Measurements from ENCODE around the gene THAP2.
A peak's percentile ranks its signal among the peaks of the same experiment; 100 is the strongest.

THAP2 gene

DNA sequence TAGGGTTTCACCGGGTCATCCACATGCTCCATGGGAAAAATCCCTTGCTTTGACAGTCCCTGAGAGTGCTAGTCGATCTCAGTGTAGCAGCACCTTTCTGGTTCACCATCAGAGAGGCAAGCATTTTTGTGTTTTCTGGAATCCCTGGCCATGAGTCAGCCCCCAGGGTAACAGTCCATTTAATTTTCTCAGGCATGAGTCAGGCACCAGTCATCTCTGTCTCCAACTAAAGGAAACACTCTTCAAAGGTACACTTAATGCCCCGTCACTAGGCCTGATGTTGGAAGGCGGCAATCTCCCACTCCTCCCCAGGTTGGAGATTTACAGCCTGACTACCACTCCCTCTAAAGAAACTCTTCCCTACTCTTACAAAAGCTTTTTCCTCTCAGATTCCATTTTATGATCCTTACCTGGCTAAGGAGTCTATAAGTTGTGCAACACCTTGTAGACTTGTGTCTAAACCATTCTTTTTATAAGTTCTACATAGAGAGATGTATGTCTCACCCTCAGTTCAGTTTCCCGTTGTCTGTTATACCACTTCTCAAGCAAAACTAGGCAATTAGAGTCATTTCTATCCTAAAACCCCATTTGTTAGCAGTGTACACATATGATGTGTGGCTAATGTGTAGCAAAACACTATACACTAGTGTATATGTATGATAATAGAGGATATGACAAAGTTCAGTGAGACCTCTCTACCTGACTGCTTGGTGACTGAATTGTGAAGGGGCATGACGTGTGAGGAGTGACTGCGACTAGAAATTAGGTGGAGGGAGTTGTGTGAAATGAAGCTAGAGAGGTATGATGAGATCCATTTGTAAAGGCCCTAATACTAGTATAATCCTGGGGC, 46.4 kb downstream of the THAP2 start:
- DNase-seq (ENCODE audit: low read depth): peak; percentile 98
- no peak overlapping the region for H3K4me3 ChIP-seq (ENCODE audit: low read length)
- TF ChIP-seq, protein P1, sequence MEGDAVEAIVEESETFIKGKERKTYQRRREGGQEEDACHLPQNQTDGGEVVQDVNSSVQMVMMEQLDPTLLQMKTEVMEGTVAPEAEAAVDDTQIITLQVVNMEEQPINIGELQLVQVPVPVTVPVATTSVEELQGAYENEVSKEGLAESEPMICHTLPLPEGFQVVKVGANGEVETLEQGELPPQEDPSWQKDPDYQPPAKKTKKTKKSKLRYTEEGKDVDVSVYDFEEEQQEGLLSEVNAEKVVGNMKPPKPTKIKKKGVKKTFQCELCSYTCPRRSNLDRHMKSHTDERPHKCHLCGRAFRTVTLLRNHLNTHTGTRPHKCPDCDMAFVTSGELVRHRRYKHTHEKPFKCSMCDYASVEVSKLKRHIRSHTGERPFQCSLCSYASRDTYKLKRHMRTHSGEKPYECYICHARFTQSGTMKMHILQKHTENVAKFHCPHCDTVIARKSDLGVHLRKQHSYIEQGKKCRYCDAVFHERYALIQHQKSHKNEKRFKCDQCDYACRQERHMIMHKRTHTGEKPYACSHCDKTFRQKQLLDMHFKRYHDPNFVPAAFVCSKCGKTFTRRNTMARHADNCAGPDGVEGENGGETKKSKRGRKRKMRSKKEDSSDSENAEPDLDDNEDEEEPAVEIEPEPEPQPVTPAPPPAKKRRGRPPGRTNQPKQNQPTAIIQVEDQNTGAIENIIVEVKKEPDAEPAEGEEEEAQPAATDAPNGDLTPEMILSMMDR (IDR thresholded peaks at IDR 0.05; ENCODE audit: insufficient read depth, low read depth, low read length, missing control alignments): no peak

DNA sequence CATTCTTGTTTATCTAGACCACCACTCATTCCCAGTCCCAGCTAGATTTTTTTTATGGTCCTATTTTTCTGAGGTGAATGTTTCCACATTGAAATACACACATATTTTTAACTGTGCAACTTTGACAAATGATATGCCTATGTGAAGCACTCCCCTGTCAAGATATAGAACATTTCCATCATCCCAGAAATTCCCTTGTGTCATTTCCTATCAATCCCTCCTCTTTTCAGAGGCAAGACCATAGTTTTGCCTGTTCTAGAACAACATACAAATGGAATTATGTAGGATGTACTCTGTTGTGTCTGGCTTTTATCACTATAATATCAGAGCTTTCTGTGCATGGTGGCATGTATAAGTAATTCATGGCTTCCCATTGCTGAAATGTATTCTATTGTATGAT, 54.5 kb downstream of the THAP2 start:
- TF ChIP-seq, protein P1 (IDR thresholded peaks at IDR 0.05; ENCODE audit: insufficient read depth, low read depth, low read length, missing control alignments): no peak
- DNase-seq (ENCODE audit: low read depth): no peak
- no peak overlapping the region for H3K4me3 ChIP-seq (ENCODE audit: low read length)

DNA sequence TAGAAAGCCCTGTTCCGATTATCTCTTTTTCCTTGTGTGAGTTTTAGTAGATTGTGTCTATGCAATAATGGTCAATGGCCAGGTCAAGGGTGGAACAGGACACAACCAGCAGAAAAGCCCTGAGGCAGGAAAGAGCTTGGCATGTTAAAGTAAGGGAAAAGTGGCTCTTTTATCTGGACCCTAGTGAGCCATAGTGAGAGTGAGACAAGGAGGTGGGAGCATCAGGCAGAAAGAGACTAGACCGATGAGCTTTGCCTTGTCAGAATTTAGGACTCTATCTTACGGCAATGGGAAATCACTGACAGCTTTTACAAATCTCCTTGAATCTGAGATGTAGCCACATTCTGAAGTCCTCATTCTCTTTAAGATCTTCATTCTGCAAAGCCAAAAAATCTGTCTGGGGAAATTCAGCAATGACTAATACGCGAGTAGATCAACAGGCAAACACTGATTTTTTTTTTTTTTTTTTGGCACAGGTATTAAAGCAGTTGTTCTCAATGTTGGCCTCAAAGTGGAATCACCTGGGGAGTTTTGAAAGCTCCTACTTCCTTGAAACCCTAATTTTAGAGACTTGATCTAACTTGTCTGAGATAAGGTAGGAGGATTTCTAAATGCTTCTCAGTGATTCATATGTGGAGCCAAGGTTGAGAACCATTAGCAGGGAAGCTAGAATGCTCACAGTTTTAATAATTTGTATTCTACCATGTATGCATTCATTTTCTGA, 55.7 kb downstream of the THAP2 start:
- TF ChIP-seq, protein P1 (IDR thresholded peaks at IDR 0.05; ENCODE audit: insufficient read depth, low read depth, low read length, missing control alignments): no peak
- peak; percentile 94 for DNase-seq (ENCODE audit: low read depth)
- H3K4me3 ChIP-seq (ENCODE audit: low read length): no peak overlapping the region

DNA sequence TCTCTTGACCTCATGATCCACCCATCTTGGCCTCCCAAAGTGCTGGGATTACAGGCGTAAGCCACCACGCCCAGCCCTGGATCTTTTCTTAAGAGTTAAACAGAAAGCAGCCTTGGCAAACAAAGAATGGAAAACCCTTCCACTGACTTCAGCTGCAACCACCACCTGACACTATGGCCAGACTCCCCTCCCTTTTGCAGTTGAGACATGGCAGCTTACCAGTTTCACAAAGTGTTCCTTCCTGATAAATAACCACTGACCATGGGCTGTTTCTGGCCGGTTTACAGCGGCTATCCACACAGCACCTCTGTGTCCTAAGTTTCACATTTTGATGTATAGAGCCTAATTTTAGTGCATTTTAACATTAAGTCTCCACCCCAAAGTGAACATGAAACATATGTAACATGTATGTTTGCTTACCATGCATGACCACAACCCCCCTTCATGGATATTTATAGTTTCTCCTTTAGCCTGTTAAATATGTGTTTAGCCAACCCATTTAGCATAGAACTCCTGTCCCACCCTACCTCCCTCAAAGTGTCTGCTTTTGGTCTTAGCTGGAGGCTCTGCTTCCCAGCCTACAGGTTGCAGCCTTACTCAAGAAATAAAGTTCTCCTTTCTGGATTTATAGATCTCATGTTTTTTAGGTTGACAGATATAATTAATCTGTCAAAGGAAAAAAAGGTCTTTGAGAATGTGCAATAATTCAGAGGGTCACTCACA, 57.8 kb downstream of the THAP2 start:
- DNase-seq (ENCODE audit: low read depth): no peak
- TF ChIP-seq, protein P1 (IDR thresholded peaks at IDR 0.05; ENCODE audit: insufficient read depth, low read depth, low read length, missing control alignments): no peak

DNA sequence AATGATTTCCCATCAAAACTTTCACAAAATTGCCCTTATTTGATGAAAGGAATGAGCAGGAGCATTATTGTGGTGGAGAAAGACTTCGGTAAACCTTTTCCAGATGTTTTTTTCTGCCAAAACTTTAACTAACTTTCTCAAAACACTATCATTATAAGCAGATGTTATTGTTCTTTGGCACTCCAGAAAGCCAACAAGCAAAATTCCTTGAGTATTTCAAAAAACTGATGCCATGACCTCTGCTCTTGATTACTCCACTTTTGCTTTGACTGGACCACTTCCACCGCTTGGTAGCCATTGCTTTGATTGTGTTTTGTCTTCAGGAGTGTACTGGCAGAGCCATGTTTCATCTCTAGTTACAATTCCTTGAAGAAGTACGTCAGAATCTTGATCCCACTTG, 60.9 kb downstream of the THAP2 start:
- no peak for DNase-seq (ENCODE audit: low read depth)
- H3K4me3 ChIP-seq (ENCODE audit: low read length): no peak overlapping the region
- TF ChIP-seq, protein P1 (IDR thresholded peaks at IDR 0.05; ENCODE audit: insufficient read depth, low read depth, low read length, missing control alignments): no peak

More for the DNA sequence above, 57.8 kb downstream of the THAP2 start:
- no peak overlapping the region for H3K4me3 ChIP-seq (ENCODE audit: low read length)

DNA sequence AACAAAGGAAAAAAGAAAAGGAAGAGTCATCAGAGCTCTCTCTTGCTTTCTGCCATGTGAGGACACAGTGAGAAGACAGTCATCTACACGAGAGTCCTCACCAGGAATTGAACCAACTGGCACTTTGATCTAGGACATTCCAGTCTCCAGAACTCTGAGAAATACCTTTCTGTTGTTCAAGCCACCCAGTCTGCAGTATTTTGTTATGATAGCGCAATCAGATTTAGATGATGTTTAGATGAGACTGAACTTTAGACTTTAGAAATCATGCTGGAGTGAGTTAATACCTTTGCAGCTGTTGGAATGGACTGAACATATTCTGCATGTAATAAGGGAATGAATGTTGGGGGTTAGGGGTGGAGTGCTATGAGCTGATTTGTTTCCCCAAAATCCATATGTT, 62.4 kb downstream of the THAP2 start:
- TF ChIP-seq, protein P1 (IDR thresholded peaks at IDR 0.05; ENCODE audit: insufficient read depth, low read depth, low read length, missing control alignments): no peak
- H3K4me3 ChIP-seq (ENCODE audit: low read length): no peak overlapping the region
- no peak for DNase-seq (ENCODE audit: low read depth)
